NCI-H526 treated with DMSO at 0.1 percent for 48 hours (cell line): ENCODE results near the gene MYCBP.
A peak's percentile ranks its signal among the peaks of the same experiment; 100 is the strongest.
"Not testable (repeated sequence)": the region's sequence is repeated elsewhere in the genome, so short reads cannot be mapped to it uniquely, and the experiment has no call there.

Source experiments
- DNase-seq: peaks from one replicate; lab custom pipeline; 2025; lab: John Stamatoyannopoulos, UW

MYCBP gene, protein sequence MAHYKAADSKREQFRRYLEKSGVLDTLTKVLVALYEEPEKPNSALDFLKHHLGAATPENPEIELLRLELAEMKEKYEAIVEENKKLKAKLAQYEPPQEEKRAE

DNA sequence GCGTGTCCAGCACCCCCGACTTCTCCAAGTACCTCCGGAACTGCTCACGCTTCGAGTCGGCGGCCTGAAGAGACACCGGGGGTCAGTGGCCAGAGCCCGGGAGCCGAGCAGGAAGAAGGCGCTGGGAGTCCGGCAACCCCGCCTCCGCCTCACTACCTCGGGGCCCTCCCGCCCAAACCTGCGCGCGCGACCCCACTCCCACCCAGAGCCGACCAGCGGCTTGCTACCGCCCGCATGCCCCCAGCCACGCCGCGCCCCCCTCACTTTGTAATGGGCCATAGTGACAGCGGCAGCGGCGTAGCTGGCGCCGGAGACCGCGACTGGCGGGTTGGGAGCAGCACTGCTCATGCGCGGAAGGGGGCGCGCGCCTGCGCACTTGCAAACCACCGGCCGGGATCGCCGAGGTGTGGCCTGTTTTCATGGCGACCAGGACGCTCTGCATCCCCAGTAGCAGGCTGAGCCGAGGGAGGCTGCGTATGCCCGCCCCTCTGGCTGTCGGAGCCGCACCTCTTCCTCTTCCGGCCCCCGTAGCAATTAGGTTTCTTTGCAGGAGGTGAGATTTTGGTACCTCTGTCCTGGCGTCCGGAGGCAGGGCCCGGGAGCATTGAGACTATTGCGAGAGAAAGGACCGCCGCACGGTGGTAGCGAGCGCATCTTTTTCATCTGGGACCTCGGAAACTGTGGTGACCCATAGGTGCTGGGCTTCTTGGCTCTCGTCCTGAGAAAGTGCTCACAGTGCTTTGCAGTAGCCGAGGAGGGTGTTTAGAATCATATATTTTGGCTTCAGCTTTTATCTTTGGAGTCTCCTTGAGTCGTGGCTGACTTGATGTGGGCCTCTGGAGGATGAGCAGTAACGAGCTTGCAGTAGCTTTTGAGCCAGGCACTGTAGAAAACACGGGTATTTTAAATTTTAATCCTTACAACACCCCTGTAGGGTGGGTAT lies at the start of gene MYCBP:
TSS of gene MYCBP (minus strand) at position 322 of the 943 bp plus-strand sequence. CDS start at position 279, 43 bp downstream.
- peak; percentile 98 for DNase-seq

DNA sequence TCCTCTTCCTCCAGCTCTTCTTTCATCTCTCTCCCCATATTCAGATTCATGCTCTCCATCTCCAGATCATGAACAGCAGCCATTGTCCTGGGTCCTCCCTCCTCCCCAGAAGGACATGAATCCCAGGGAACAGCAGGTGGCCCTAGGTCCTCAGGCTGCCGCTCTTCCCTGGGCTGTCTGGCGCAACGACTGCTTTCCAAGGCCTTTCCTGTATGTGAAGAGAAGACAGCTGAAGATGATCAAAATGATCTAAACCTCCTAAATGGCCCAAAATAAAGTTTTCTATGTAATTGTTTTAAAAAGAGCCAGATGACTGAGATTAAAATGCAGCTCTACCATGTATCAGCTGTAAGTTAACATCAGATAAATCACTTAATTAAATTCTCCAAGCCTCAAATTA lies 46.0 kb upstream of the MYCBP start:
- no peak for DNase-seq

DNA sequence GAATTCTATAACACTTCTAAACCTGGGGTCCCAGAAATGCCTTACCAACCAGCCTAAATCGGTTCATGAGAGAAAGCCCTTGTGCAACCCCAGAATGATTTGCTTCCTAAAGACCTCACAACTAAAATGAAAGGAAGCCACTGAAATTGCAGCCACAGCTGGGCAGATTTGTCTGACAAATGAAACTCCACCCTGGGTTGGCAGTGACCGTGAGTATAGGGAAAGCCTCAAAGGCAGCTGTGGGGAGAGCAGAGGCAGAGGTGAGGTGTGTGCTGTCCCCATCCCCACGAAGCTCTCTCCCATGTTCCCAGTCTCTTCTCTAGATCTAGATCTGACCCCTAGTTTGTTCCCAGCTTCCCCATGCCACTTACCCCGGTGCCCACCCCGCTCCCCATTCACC lies 45.4 kb upstream of the MYCBP start:
- no peak for DNase-seq

DNA sequence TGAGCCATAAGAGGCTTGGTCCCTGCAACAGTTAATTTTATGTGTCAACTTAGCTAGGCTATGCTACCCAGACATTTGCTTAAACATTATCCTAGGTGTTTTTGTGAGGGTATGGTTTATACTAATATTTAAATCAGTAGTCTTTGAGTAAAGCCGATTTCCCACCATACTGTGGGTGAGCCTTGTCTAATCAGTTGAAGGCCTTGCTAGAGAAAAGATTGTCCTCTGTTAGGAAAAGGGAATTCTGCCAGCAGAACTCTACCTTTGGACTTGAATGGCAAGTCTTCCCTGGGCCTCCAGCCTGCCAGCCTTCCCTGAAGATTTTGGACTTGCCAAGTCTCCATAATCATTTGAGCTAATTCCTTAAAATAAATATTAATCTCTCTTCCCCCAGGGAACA lies 44.6 kb upstream of the MYCBP start:
- DNase-seq = no peak

DNA sequence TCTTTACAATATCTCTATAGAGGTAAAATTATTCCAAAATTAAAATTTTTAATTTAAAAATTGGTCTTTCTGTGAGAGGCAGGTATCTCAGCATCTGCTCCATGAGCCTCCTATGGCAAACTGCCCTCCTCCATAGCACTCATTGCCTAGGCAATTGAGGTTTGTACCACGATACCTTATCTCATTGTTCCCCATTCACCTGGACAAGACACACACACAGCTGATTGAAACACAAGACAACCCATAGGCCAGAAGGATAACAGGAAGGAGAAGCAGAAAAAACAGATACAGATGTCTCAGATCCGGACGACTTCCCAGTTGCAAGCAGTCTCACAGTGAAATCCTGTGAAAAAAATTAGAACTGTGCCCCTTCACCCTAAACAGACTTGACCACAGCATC lies 44.2 kb upstream of the MYCBP start:
- no peak for DNase-seq

DNA sequence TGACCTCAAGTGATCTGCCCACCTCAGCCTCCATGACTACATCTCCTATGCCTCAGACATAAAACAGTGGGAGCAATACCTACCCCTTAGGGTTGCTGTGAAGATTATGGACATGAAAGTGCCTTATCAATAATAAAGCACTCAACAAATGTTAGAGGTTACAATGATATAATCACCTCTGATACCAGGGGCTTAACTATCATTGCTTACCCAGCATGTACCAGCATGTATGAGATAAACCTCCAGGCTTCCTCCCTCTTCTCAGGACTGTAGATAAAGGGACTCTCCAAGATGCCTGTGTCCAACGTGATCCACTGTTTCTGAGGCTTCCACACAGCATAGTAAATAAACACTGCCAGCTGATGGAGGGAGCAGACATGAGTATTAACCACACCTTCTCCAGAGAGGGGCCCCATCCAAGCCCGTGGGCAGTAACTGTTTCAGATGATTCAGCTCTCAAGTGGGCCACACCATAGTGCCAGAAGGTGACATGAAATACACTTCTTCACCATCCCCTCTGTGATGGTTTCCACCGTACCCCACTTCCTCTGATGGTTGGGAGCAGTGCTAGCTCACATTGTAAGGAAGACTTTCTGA lies 42.3 kb upstream of the MYCBP start:
- no peak for DNase-seq

DNA sequence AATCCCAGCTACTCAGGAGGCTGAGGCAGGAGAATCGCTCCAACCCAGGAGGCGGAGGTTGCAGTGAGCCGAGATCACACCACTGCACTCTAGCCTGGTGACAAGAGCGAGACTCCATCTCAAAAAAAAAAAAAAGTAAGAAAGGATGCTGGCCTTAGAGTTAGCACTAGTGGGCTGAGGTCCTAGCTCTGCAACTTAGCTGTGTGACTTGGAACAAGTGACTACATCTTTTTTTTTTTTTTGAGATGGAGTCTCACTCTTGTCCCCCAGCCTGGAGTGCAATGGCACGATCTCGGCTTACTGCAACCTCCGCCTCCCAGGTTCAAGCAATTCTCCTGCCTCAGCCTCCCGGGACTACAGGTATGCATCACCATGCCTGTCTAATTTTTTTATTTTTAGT lies 41.8 kb upstream of the MYCBP start:
- DNase-seq = not testable (repeated sequence)

DNA sequence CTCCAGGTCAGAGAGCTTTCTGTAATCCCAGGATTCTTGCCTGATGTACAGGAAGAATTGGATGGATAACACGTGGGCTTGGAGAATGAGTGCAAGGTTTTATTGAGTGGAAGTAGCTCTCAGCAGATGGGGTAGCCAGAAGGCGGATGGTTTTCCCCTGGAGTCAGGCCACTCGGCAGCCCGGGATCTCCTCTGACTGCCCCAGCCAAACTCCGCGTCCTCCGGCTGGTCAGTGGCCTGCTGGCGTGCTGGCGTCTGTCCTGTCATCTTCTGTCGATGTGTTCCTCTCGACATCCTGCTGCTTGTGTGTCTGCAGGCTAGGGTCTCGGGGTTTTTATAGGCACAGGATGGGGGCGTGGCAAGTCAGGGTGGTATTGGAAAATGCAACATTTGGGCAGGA lies 35.7 kb upstream of the MYCBP start:
- no peak for DNase-seq

DNA sequence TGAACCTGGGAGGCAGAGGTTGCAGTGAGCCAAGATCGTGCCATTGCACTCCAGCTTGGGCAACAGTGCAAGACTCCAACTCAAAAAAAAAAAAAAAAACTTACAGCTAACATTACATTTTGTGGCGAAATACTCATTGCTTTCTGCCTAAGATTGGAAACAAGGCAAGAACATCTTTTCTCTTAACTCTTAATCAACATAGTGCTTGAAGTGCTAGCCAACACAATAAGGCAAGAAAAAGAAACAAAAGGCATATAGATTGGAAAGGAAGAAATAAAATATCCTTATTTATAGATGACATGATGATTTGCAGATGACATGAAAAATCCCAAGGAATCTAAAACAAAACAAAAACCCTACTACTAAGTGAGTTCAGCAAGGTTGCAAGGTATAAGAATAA lies 32.8 kb upstream of the MYCBP start:
- DNase-seq = no peak

DNA sequence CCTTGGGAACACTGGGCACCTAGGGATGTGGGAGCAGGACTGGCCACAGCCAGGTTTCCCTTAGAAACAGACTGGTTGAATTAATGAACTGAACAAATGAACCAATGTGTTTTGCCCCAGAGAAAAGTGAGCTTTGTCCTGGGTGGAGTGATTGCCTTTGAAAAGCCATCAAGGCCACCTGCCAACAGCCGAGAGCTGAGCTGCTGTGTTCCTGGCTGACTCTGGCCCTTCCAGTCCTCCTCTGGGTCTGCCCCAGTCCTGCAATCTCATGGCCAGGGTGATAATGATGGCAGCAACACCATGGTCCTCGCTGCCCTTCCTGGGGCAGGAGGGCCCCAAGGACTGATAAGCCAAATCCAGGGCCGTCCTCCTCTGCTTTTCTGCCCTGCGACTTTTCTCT lies 26.4 kb upstream of the MYCBP start:
- no peak for DNase-seq

DNA sequence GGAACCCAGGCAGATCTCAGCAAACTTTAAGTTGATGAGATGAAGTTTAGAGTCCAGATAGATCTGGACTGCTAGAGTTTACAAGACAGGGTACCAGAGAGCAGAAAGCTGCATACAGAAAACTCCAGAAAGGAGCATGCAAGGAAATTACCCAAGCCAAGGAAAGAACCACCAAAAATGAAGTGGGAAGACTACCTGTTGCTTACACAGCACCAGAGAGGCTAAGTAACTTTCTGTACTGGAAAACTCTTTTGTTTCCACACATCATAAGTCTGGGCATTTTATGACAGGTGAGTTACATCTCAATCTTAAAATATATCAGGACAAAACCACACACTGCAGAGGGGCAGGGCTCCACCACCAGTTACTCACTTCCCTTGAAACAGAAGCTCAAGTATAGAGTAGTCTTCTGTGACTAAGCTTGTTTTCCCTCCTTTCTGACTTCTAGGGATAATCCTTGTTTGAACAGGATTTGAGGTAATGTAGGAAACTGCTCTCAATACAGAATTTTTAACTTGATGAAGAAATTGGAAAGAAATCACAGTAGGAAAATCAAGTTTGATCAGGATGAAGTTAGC lies 25.6 kb upstream of the MYCBP start:
- DNase-seq = no peak

DNA sequence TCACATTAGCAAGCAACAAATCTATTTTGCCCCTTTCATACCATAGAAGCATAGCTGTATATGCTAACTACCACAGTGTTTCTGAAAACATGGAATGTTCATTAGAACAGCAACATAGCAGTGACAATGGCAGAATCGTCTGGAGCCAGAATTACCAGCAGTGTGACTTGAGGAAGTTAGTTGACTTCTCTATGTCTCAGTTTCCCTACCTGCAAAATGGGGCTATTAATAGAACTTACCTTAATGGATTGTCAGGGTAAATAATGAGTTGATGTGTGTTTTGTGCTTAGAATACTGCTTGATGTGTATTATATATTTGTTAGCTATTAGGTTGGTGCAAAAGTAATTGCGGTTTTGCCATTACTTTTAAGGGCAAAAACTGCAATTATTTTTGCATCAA lies 23.0 kb upstream of the MYCBP start:
- DNase-seq = no peak

DNA sequence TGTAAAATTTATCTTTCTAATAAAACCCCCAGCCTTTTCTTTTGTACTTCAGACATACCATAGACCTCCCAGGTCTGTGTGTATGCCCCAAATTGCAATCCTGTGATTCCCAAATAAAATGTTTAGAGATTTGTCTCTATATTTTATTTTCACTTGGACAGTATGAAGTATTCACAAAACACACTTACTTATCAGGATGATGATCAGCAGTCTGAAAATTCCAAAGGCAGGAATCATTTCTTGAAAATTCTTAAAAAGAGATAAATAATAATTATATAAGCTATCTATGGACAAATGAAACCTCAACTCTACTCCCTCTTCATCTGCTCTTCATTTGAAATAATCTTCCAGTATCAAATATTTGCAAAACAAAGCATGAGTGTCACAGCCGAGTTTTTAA lies 19.8 kb upstream of the MYCBP start:
- DNase-seq = no peak

DNA sequence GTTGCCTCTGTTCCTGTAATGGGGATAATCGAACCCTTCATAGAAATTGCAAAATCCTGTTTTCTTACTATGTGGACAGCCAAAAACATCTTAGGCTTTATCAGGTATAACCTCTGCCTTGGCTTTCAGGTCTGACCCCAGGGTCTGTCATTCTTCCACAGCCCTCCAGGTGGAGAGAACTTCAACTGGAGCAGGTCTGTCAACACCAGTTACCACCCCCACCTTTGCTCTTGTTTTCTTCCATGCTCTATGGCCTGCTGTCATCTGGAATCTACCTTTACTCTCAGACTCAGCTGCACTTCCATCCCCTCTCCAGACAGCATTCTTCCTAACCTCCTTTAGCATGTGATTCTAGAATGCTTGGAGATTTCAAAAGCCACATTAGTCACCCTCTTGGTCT lies 18.6 kb upstream of the MYCBP start:
- DNase-seq = no peak

DNA sequence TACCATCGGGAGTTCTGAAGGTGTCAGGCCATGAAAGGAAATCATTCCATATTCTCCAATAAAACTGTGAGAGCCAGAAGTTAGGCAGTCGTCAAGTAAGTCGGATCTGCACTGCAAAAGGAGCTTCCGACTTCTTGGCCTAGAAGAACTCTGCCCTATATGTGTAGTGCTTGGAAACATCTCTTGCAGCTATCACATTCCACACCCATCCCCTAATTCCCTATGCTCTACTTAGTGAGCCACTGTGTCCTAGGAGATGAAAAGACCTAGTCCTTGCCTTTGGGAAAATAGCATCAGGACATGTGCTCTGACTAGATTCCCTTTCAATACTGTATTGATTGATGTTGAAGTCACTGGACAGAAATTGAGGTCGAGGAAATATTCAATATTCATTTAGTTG lies 16.4 kb upstream of the MYCBP start:
- no peak for DNase-seq

DNA sequence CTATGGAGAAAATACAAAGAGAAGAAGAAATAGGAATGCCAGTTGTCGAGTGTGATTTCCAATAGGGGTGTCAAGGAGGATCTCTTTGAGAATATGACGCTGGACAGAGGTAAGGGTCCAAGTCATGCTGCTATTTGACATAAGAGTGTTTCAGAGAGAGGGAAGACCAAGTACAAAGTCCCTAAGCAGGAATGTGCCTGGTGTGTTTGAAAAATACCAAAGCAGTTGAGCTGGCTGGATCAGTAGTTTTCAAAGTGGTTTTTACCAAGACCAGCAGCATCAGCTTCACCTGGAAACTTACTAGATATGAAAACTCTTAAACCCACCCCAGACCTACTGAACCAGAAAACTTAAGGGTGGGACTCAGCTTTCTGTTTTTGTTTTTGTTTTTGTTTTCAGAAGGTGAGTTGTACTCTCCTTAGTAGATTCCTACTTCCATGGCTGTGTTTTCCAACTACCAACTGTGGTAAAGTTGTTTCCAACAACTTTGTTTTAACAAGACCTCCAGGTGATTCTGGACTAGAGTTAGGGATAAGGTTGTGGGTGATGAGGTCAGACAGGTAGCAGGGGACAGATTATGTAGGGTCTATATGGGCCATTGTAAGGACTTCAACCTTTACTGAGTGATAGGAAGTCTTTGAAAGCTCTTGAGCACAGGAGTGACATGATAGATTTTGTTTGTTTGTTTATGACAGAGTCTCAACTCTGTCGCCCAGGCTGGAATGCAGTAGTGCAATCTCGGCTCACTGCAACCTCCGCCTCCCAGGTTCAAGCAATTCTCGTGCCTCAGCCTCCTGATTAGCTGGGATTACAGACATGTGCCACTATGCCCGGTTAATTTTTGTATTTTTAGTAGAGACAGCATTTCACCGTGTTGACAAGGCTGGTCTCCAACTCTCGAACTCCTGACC lies 15.5 kb upstream of the MYCBP start:
- no peak for DNase-seq

DNA sequence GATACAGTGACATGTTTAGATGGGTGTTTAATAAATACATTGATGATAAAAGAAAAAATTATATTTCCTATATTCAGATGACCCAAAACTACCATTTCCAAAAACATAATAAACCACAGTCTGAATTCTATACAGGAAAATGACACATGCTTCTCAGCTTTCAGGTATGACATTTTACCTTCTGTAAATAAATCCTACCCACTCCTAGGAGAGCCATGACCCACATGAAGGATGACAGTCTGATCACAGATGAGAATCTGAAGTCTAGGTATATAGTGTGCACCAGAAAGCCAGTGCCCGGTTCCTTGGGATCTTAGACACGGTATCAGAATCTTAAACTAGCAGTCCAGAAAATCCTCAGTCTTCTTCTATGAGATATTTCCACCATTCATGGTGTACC lies 11.9 kb upstream of the MYCBP start:
- DNase-seq = no peak

DNA sequence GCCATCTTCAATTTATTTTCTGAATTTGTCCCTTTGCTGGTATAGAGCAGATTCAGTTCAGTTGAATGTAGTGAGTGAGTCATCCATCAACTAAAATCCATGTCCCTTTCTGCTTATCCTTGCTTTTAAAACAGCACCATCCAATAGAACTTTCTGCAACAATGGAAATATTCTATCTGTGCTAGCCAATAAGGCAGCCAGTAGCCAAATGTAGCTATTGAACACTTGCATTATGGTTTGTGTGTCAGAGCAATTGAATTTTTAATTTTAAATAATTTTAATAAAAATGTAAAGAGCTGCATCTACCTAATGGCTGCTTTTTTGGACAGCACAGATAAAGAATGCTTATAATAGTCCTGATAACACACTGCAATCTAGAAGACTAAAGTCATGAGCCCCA lies 8.3 kb upstream of the MYCBP start, which contains the start of gene GJA9:
TSS of gene GJA9 (minus strand) at position 101 of the 400 bp plus-strand sequence. CDS start 5,489 bp downstream, outside the sequence.
- no peak for DNase-seq

DNA sequence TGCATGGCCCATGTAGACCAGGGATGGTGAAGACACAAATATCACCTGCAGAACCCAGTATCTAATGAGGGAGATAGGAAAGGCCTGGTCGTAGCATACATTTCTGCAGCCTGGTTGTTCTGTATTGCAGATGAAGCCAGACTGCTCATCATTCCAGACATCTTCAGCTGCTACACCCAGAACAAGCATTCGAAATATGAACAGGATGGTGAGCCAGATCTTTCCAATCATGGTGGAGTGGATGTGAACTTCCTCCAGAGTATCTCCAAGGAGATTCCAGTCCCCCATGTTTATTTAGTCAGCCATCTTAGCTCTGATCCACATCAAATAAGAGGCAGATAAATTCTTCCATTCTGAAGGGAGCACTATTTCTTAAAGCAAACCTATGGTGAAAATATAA lies 2.7 kb upstream of the MYCBP start:
- no peak for DNase-seq

DNA sequence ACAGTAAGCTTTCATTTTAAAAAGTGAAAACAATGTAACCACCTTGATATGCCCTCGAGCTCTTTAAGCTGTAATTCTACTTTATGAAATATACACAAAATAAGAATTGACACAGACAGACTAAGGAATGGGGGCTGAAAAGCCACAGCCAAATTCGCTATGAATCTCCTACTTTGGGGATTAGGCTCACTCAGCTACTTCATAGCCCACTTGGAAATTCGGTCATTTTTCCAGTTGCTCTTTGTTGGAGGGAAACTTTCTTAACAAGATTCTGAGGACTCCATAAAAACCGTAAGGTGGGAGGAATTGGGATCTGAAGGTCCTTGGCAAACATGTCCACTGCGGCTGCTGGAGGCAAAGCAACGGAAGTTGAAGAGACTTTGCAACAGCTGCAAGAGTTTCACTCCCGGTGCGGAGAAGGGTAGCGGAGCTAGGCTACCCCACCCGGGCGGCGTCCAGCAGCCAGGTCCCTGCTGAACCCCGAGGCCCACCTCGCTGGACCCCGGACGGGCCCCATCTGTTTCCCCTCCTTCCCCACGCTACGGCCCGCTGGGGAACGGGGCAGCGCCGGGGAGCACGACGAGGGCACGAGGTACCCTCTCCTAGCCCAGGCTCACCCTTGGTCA lies 634 bp downstream of the MYCBP start:
- DNase-seq = no peak

DNA sequence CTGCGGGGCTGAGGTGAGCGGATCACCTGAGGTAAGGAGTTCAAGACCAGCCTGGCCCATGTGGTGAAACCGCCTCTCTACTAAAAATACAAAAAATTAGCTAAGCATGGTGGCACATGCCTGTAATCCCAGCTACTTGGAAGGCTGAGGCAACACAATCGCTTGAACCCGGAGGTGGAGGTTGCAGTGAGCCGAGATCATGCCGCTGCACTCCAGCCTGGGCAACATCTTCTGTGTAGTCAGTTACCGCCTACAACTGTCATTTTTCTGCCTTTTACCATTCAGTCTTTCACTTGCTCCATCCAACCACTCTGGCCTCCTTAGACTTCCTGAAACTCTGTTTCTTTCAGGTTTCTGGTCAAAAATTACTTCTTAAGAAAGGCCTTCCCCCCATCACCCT lies 2.2 kb downstream of the MYCBP start:
- no peak for DNase-seq
